Neural crest cell (in vitro differentiated cells): ENCODE data around the gene SRRT. TPM values are rescaled to one million over a fixed set of nuclear protein-coding genes. Genes with fewer than 3 reads are reported as not detected.
"Not testable (repeated sequence)": the region's sequence is repeated elsewhere in the genome, so short reads cannot be mapped to it uniquely, and the experiment has no call there.

ENCODE experiments used
- DNase-seq: peaks from one replicate; pipeline ENCODE4 v3.0.0; 2021; ENCODE audit warnings: low read depth, mixed read lengths, low spot score
- H3K27ac Mint-ChIP-seq: one replicate; pipeline ENCODE4 v1.8.0; 2021; ENCODE audit warnings: mild to moderate bottlenecking, mixed read lengths; ENCODE audit not compliant: unreplicated experiment
- H3K27me3 Mint-ChIP-seq: 2 replicates; pipeline ENCODE4 v1.8.0; 2021; ENCODE audit warnings: low read depth, mild to moderate bottlenecking, mixed read lengths
- H3K36me3 Mint-ChIP-seq: 2 replicates; pipeline ENCODE4 v1.8.0; 2021; ENCODE audit warnings: low read depth, mild to moderate bottlenecking, mixed read lengths
- H3K4me1 Mint-ChIP-seq: 2 replicates; pipeline ENCODE4 v1.8.0; 2021; ENCODE audit warnings: mixed read lengths
- H3K4me3 Mint-ChIP-seq: one replicate; pipeline ENCODE4 v1.8.0; 2021; ENCODE audit warnings: mild to moderate bottlenecking, mixed read lengths
- H3K9me3 Mint-ChIP-seq: 2 replicates; pipeline ENCODE4 v1.8.0; 2021; ENCODE audit warnings: mixed read lengths
- CTCF ChIP-seq: fragments of 200-600 bp; sonication (generic); conservative IDR thresholded peaks from 2 replicates; pipeline ENCODE4 v1.5.0; 2021; ENCODE audit warnings: antibody characterized with exemption, mild to moderate bottlenecking
- microRNA-seq: library from miRNA; unstranded; fragments of <30 nt; microRNA quantifications from one replicate; pipeline ENCODE4, GENCODE V29; 2020
- total RNA-seq: library from RNA; stranded (reverse); gene quantifications from 2 replicates; pipeline ENCODE4 v1.2.1, GENCODE V29; 2021

Gene SRRT
- total RNA-seq, 1 donor from 2014 or later = 356 TPM

GRCh38 chr7:100921039-100921438 is 46.1 kb downstream of the SRRT start:
- no peak overlapping the region for H3K27ac Mint-ChIP-seq
- H3K9me3 Mint-ChIP-seq = no peaks in the 10 kb centered on the region
- peaks cover 15% of the 10 kb centered on the region for H3K27me3 Mint-ChIP-seq
- no peaks in the 10 kb centered on the region for H3K36me3 Mint-ChIP-seq
- TF ChIP-seq CTCF = no peak
- no peak overlapping the region for H3K4me3 Mint-ChIP-seq
- DNase-seq = no peak
- no peaks in the 10 kb centered on the region for H3K4me1 Mint-ChIP-seq

- not testable (repeated sequence) for H3K4me3 Mint-ChIP-seq, DNase-seq, H3K36me3 Mint-ChIP-seq, H3K9me3 Mint-ChIP-seq, H3K27ac Mint-ChIP-seq, H3K4me1 Mint-ChIP-seq
- peaks cover 15% of the 10 kb centered on the region for H3K27me3 Mint-ChIP-seq
Measured at GRCh38 chr7:100923616-100924015, 48.7 kb downstream of the SRRT start.

GRCh38 chr7:100929808-100930174 is 54.9 kb downstream of the SRRT start:
- no peak for TF ChIP-seq CTCF
- no peaks in the 10 kb centered on the region for H3K4me1 Mint-ChIP-seq
- peak overlapping the region; percentile 24 for H3K27ac Mint-ChIP-seq
- peaks cover 4% of the 10 kb centered on the region for H3K9me3 Mint-ChIP-seq
- DNase-seq = no peak
- H3K27me3 Mint-ChIP-seq = peaks cover 8% of the 10 kb centered on the region
- H3K4me3 Mint-ChIP-seq = no peak overlapping the region
- H3K36me3 Mint-ChIP-seq = no peaks in the 10 kb centered on the region

- Mint-ChIP-seq H3K9me3 (peaks cover 8% of the 10 kb centered on the region), H3K27me3 (peaks cover 8% of the 10 kb centered on the region), H3K4me1 (no peaks in the 10 kb centered on the region), H3K27ac (no peak overlapping the region), H3K4me3 (no peak overlapping the region), H3K36me3 (no peaks in the 10 kb centered on the region)
- no peak for DNase-seq
- TF ChIP-seq CTCF = no peak
Measured at GRCh38 chr7:100933734-100934133, 58.8 kb downstream of the SRRT start.

- not testable (repeated sequence) for H3K9me3 Mint-ChIP-seq, H3K4me3 Mint-ChIP-seq, H3K36me3 Mint-ChIP-seq
Measured at GRCh38 chr7:100935381-100935780, 60.5 kb downstream of the SRRT start.

GRCh38 chr7:100936167-100936566 is 61.3 kb downstream of the SRRT start:
- not testable (repeated sequence) for H3K27me3 Mint-ChIP-seq, H3K27ac Mint-ChIP-seq, DNase-seq, H3K36me3 Mint-ChIP-seq, H3K4me3 Mint-ChIP-seq, H3K4me1 Mint-ChIP-seq, H3K9me3 Mint-ChIP-seq

More at GRCh38 chr7:100935381-100935780, 60.5 kb downstream of the SRRT start:
- not testable (repeated sequence) for DNase-seq, H3K4me1 Mint-ChIP-seq, H3K27me3 Mint-ChIP-seq, H3K27ac Mint-ChIP-seq

Small RNA genes lying within 50 kb of the gene (microRNA-seq; reads per million reads assigned to microRNA genes)
- not detected for gene MIR6875

Other genes starting within 250 kb of the SRRT start
- gene TFR2, start 233.6 kb upstream of the SRRT start, total RNA-seq = 1.7 and 2.4 TPM in 2 replicates
- 2.4 and 3.1 TPM in 2 replicates for gene ACTL6B, start 218.7 kb upstream of the SRRT start, total RNA-seq
- 215 and 229 TPM in 2 replicates for gene GNB2, start 201.4 kb upstream of the SRRT start, total RNA-seq
- gene GIGYF1, start 180.9 kb upstream of the SRRT start, total RNA-seq = 71.8 and 82.9 TPM in 2 replicates
- gene POP7, start 169.0 kb upstream of the SRRT start, total RNA-seq = 64.1 and 67.9 TPM in 2 replicates
- 0.23 and 0.30 TPM in 2 replicates for gene EPO, start 154.6 kb upstream of the SRRT start, total RNA-seq
- not detected in 2 replicates for gene ZAN, start 141.5 kb upstream of the SRRT start, total RNA-seq
- gene EPHB4, start 47.6 kb upstream of the SRRT start, total RNA-seq = 80.4 and 84.5 TPM in 2 replicates
- gene SLC12A9, start 22.4 kb upstream of the SRRT start, total RNA-seq = 25.2 and 27.7 TPM in 2 replicates
- gene TRIP6, start 7.7 kb upstream of the SRRT start, total RNA-seq = 34.8 and 39.7 TPM in 2 replicates
- gene UFSP1, start 14.6 kb downstream of the SRRT start, total RNA-seq = 4.4 and 4.6 TPM in 2 replicates
- gene ACHE, start 20.8 kb downstream of the SRRT start, total RNA-seq = 1.7 and 2.0 TPM in 2 replicates
- gene MUC3A, start 74.4 kb downstream of the SRRT start, total RNA-seq = 0.16 TPM in 1 of 2 replicates, not detected in the other
- gene MUC12, start 94.5 kb downstream of the SRRT start, total RNA-seq = 4.9 and 7.8 TPM in 2 replicates
- not detected in 2 replicates for gene MUC17, start 145.0 kb downstream of the SRRT start, total RNA-seq
- 16.0 and 17.2 TPM in 2 replicates for gene TRIM56, start 210.4 kb downstream of the SRRT start, total RNA-seq